H1 (cell line): ENCODE data around the gene PFDN5. TPM values are rescaled to one million over a fixed set of nuclear protein-coding genes. Genes with fewer than 3 reads are reported as not detected.

ENCODE experiments used
- CEBPB ChIP-seq: IDR thresholded peaks from 2 replicates; pipeline ENCODE4 v1.6.1; 2012; ENCODE audit warnings: low read depth, low read length
- CTCF ChIP-seq, 3 experiments: IDR thresholded peaks; 1 replicate in 2 of 3; 2 replicates in 1 of 3; pipeline versions ENCODE4 v1.5.1 to v1.6.1; 2011; ENCODE audit warnings: low read length in 3 of 3, mild to moderate bottlenecking in 3 of 3, inconsistent platforms in 2 of 3, low read depth in 1 of 3, moderate library complexity in 1 of 3; ENCODE audit not compliant: insufficient read depth in 1 of 3; ENCODE audit errors: control extremely low read depth in 1 of 3
- GABPA ChIP-seq: IDR thresholded peaks from 2 replicates; pipeline ENCODE4 v1.6.1; 2011; ENCODE audit warnings: mild to moderate bottlenecking, low read length, moderate library complexity, borderline replicate concordance; ENCODE audit not compliant: insufficient read depth
- JUND ChIP-seq: IDR thresholded peaks from 2 replicates; pipeline ENCODE4 v1.6.1; 2011; ENCODE audit warnings: mild to moderate bottlenecking, improper control_type of control experiment, low read length
- KDM1A ChIP-seq: fragments of 200-600, 300-600 bp; sonication (generic); IDR thresholded peaks from 2 replicates; pipeline ENCODE4 v1.7.1; 2016; ENCODE audit warnings: mild to moderate bottlenecking, low read length, borderline replicate concordance
- RBBP5 ChIP-seq: IDR thresholded peaks from 2 replicates; pipeline ENCODE4 v1.7.1; 2012; ENCODE audit warnings: low read depth, mild to moderate bottlenecking, inconsistent platforms, low read length, moderate library complexity, borderline replicate concordance
- SP1 ChIP-seq: IDR thresholded peaks from 2 replicates; pipeline ENCODE4 v1.6.1; 2011; ENCODE audit warnings: low read depth, low read length
- polyA plus RNA-seq, 7 experiments: library from polyadenylated mRNA; depleted of rRNA in 3 of 7; stranded (reverse) in 5 of 7; unstranded in 2 of 7; fragments of >200 nt in 5 of 7; fragments of 200-250 nt in 2 of 7; gene quantifications; 1 replicate in 5 of 7; 2 replicates in 1 of 7; 4 replicates in 1 of 7; pipeline versions ENCODE4 v1.2.1 to v1.2.3, GENCODE V29; 2011 to 2013; ENCODE audit warnings: missing spikeins in 2 of 7, mixed read lengths in 2 of 7
- total RNA-seq: library from RNA; stranded (reverse); fragmentation: NEBNext Ultra II Directional; extraction: Animal tissue kit (Norgen Biotek cat#: 25700); gene quantifications from 2 replicates; pipeline ENCODE4 v1.2.1, GENCODE V29; 2021

The PFDN5 gene
- total and polyA plus RNA-seq, 2 of the 8 experiments (the other 6 are each of a cell fraction or from before 2014, with no cell fraction given): 290 to 630 TPM

GRCh38 chr12:53338916-53339315, 43.6 kb downstream of the PFDN5 start (continued):
- TF ChIP-seq CTCF (IDR thresholded peaks at IDR 0.05; ENCODE audit: control extremely low read depth in 1 of 3, insufficient read depth in 1 of 3, low read depth in 1 of 3, low read length in 3 of 3) (no peak), KDM1A (no peak), CEBPB (no peak), SP1 (no peak), GABPA (no peak), JUND (no peak), RBBP5 (no peak)
- TF ChIP-seq, all 59 proteins: peak for 0
